NCI-H2081 treated with DMSO at 0.1 percent for 48 hours (cell line): ENCODE results near the gene TIMM50.

Source experiments
- DNase-seq: peaks from one replicate; lab custom pipeline; 2025; lab: John Stamatoyannopoulos, UW

Gene TIMM50

DNA sequence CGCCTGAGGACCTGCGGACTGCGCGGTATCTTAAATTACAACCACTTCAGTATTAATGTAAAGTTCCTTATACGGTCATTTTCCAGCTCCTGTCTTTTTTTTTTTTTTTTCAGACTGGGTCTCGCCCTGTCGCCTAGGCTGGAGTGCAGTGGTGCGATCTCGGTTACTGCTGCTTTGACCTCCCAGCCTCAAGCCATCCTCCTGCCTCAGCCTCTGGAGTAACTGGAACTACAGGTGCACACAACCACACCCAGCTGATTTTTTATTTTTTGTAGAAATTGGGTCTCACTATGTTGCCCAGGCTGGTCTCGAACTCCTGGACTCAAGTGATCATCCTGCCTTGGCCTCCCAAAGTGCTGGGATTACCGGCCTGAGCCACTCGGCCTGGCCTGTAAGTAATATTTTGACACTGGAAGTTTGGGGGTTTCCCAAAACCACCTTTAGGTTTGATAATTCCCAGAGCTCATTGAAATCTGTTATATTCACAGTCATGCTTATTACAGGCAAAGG is 52.4 kb downstream of the TIMM50 start:
- no peak for DNase-seq

DNA sequence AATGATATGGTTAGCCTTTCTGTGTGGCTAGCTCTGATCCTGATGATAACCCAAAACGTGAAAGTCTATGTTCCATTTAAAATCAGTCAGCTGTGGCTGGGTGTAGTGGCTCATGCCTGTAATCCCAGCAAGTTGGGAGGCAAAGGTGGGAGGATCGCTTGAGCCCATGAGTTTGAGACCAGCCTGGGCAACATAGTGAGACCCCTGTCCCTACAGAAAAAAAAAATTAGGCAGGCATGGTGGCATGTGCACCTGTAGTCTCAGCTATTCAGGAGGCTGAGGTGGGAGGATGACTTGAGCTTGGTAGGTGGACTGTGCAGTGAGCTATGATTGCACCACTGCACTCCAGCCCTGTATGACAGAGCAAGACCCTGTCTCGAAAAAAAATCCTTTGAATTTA is 53.2 kb downstream of the TIMM50 start:
- no peak for DNase-seq

DNA sequence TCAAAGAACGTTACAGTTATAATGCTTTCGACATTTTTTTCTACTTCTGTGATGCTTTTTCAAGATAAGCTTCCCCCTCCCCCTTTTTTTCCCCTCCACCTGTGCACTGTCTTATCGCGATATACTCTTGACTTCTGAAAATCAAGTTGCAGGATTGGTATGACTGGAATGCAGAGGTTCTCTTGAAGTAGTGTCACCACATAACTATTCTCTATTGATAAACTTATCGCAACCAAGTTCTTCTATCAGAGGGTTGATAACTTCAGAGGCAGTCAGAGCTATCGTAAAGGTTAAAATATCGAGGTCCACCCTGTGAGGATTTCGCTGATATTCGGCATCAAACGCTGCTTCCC is 58.5 kb downstream of the TIMM50 start:
- no peak for DNase-seq

DNA sequence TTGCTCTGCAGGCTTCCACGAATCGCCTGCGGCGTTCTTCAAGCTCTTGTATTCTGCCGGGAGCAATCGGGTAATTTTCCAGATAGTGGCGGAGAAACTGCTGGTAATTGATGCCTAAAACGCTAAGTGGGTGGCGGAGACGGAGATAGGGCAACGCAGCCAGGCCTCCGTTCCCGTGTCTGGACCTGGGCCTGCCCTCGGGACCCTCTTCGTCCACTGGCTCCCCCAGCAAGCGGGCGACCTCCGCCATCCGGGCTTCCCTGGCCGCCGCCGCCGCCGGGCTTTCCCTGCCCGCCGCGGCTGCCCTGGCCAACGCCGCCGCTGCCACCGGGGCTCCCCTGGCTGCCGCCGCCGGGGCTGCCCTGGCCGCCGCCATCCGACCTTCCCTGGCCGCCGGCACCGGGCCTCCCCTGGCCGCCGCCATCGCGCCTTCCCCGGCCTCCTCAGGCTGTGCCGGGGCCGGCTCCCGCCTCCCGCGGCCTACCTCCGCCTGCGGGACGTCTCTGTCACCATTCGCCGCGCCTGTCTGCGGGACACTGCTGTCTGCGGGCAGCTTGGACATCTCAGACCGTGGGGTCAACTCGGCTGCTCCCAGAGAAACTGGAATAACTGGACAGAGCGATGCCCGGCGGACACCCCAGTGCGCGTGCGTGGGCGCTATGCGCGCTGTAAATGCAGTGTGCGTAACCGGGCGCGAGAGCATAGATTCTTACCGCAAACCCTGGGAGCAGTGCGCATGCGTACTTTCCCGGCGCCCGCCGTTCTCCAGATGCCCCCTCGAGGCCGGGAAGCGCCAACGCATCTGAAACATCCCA is 59.1 kb downstream of the TIMM50 start, which contains the start of gene EID2:
Gene EID2, minus strand, starts transcription at position 644 of the 815 bp plus-strand sequence. Its CDS starts 82 bp downstream, at position 562.
- peak; percentile 74 for DNase-seq

DNA sequence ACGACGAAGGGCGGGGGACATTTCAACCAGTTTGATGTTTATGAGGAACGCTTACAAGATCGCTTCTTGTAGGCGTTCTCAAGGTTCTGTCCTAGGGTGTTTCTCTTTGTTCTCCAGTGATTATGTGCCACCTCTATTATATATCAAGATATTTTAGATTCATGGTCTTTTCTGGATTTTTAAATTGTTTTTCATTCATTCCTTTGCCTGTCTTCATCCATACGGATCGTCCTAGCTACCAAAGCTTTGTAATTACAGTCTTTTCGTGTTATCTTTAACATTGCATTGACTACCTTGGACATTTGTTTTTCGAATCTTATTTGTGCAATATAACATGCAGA is 59.7 kb downstream of the TIMM50 start:
- no peak for DNase-seq
